ENCODE results near the gene NOS1. TPM values are rescaled to one million over a fixed set of nuclear protein-coding genes. Genes with fewer than 3 reads are reported as not detected.

NOS1 gene
- total RNA-seq, 1 experiment from 2014 or later = not detected

DNA sequence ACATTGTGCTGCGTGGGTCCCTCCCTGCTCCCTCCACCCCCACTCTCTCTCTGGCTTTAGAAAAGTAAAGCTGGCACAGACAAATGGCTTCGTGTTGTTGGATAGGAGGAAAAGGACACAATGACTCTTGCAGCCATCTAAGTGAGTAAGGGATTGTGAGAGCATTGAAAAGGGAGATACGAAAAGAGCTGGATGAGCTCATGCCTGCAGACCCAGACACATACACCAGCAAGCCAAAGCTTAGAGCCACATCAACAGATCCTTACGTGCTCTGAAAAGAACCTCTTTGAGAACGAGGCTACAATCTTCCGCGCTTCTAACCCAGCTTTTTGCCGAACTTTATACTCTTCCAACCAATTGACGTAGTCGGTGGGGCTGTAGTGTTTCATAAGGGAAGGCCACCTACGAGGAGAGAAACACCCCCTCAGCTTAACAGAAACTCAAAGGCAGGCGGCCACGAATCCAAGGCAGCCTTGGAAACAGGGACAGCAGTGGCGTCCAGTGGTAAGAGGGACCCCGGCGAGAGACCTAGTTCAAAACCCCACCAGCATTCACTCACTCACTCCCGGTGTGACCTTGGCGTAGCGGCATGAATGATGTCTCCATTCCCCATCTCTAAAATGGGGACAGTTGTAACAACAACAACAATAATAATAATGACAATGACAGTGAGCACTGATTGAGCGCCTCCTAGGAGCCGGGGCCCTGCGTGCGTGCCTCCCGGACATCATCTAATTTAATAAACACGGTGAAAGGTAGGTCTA is 172.3 kb downstream of the NOS1 start:
- peak overlapping the region; percentile 45 for H3K27ac Mint-ChIP-seq (ENCODE audit: unreplicated experiment)
- H3K4me3 ChIP-seq (ENCODE audit: low read depth, low read length) = peak overlapping the region; percentile 100
- no peak for TF ChIP-seq CTCF (IDR thresholded peaks at IDR 0.05; ENCODE audit: insufficient read depth in 1 of 2, low read depth in 1 of 2, low read length in 1 of 2, severe bottlenecking in 1 of 2, unreplicated experiment in 1 of 2)
- peaks cover 10% of the 10 kb centered on the region for H3K9me3 Mint-ChIP-seq (ENCODE audit: unreplicated experiment)
- peaks cover 4% of the 10 kb centered on the region for H3K27me3 Mint-ChIP-seq (ENCODE audit: insufficient read depth, unreplicated experiment)
- H3K4me1 Mint-ChIP-seq (ENCODE audit: low read depth, unreplicated experiment) = peaks cover 12% of the 10 kb centered on the region
- peaks cover 6% of the 10 kb centered on the region; the same call in 1 of the 2 replicates for H3K4me1 ChIP-seq
- H3K9me3 ChIP-seq = no peaks in the 10 kb centered on the region
- ChIA-PET CTCF (interaction anchor here (0.7 kb wide), 1 partner anchor 326 kb away, joined by 3 read pairs; no protein-coding TSS in a partner anchor), POLR2A (no interaction called here)
- intact Hi-C loops (cut with micrococcal nuclease; ENCODE audit: unreplicated experiment) = no loop called here
- H3K27me3 ChIP-seq (replicated peaks; ENCODE audit: control insufficient read depth, insufficient read depth, low read length) = no peaks in the 10 kb centered on the region
- BruUV-seq (replicated peaks) = no TSS peak
- 0 out of 2 replicates have a peak, but pooled peaks cover under 1% of the 10 kb centered on the region for H3K36me3 ChIP-seq (ENCODE audit: control insufficient read depth, insufficient read depth, low read length)
- peaks cover 20% of the 10 kb centered on the region for H3K36me3 Mint-ChIP-seq (ENCODE audit: insufficient read depth, unreplicated experiment)
- no peak for DNase-seq
- H3K4me3 Mint-ChIP-seq (ENCODE audit: unreplicated experiment) = peak overlapping the region; percentile 89

GRCh38 chr12:117188121-117188665 is 173.2 kb downstream of the NOS1 start:
- Mint-ChIP-seq H3K36me3 (ENCODE audit: insufficient read depth, unreplicated experiment) (peaks cover 30% of the 10 kb centered on the region), H3K9me3 (ENCODE audit: unreplicated experiment) (peaks cover under 1% of the 10 kb centered on the region), H3K27ac (ENCODE audit: unreplicated experiment) (no peak overlapping the region), H3K27me3 (ENCODE audit: insufficient read depth, unreplicated experiment) (peaks cover 4% of the 10 kb centered on the region), H3K4me1 (ENCODE audit: low read depth, unreplicated experiment) (peaks cover 12% of the 10 kb centered on the region), H3K4me3 (ENCODE audit: unreplicated experiment) (peak overlapping the region; percentile 89)
- intact Hi-C loops (cut with micrococcal nuclease; ENCODE audit: unreplicated experiment) = no loop called here
- DNase-seq = no peak
- H3K9me3 ChIP-seq = no peaks in the 10 kb centered on the region
- no peaks in the 10 kb centered on the region for H3K27me3 ChIP-seq (replicated peaks; ENCODE audit: control insufficient read depth, insufficient read depth, low read length)
- BruUV-seq (replicated peaks) = TSS peak; percentile 52
- H3K36me3 ChIP-seq (ENCODE audit: control insufficient read depth, insufficient read depth, low read length) = 0 out of 2 replicates have a peak, but pooled peaks cover 1% of the 10 kb centered on the region
- ChIA-PET POLR2A (no interaction called here), CTCF (interaction anchor here (0.7 kb wide), 1 partner anchor 325 kb away, joined by 3 read pairs; no protein-coding TSS in a partner anchor)
- no peak for TF ChIP-seq CTCF (IDR thresholded peaks at IDR 0.05; ENCODE audit: insufficient read depth in 1 of 2, low read depth in 1 of 2, low read length in 1 of 2, severe bottlenecking in 1 of 2, unreplicated experiment in 1 of 2)
- no peak overlapping the region for H3K4me3 ChIP-seq (ENCODE audit: low read depth, low read length)
- peaks cover 6% of the 10 kb centered on the region; the same call in 1 of the 2 replicates for H3K4me1 ChIP-seq

DNA sequence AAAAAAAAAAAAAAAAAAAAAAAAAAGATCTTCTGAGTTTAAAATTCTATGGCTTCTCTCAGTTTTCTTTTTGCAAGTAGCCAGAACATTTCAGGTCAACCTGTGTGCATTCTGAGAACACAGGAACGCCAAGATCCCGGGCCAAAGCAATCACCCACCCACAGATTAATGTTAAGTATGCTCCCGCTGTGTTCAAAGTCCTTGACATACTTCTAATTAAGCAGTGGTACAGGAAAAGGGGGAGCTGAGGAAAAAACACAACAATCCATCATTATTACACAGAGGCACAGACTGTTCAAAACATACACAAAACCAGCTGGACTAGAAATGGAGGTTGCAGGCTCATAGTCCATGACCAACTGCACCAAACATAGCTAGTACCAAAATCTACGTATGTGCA is 174.0 kb downstream of the NOS1 start:
- no peak overlapping the region for H3K4me3 Mint-ChIP-seq (ENCODE audit: unreplicated experiment)
- no peak overlapping the region for H3K27ac Mint-ChIP-seq (ENCODE audit: unreplicated experiment)
- intact Hi-C loops (cut with micrococcal nuclease; ENCODE audit: unreplicated experiment) = no loop called here
- TF ChIP-seq CTCF (IDR thresholded peaks at IDR 0.05; ENCODE audit: insufficient read depth in 1 of 2, low read depth in 1 of 2, low read length in 1 of 2, severe bottlenecking in 1 of 2, unreplicated experiment in 1 of 2) = no peak
- Histone ChIP-seq H3K4me3 (ENCODE audit: low read depth, low read length) (no peak overlapping the region), H3K9me3 (no peaks in the 10 kb centered on the region), H3K4me1 (peaks cover 6% of the 10 kb centered on the region; the same call in 1 of the 2 replicates), H3K27me3 (replicated peaks; ENCODE audit: control insufficient read depth, insufficient read depth, low read length) (no peaks in the 10 kb centered on the region), H3K36me3 (ENCODE audit: control insufficient read depth, insufficient read depth, low read length) (0 out of 2 replicates have a peak, but pooled peaks cover 1% of the 10 kb centered on the region)
- no TSS peak for BruUV-seq (replicated peaks)
- peaks cover 12% of the 10 kb centered on the region for H3K4me1 Mint-ChIP-seq (ENCODE audit: low read depth, unreplicated experiment)
- H3K27me3 Mint-ChIP-seq (ENCODE audit: insufficient read depth, unreplicated experiment) = peaks cover 4% of the 10 kb centered on the region
- no peak for DNase-seq
- CTCF ChIA-PET = no interaction called here
- peaks cover 37% of the 10 kb centered on the region for H3K36me3 Mint-ChIP-seq (ENCODE audit: insufficient read depth, unreplicated experiment)
- H3K9me3 Mint-ChIP-seq (ENCODE audit: unreplicated experiment) = no peaks in the 10 kb centered on the region
- POLR2A ChIA-PET = no interaction called here
